ENCODE data around the gene KIF4A.

KIF4A gene

GRCh38 chrX:70432936-70433847, 143.3 kb downstream of the KIF4A start:
- Histone ChIP-seq H3K36me3 (ENCODE audit: control insufficient read depth, insufficient read depth, low read length, severe bottlenecking) (no peaks in the 10 kb centered on the region), H3K4me3 (ENCODE audit: low read length) (peak overlapping the region; percentile 85), H3K4me1 (ENCODE audit: control insufficient read depth, insufficient read depth, low read length) (no peaks in the 10 kb centered on the region), H3K9ac (ENCODE audit: low read length) (peak overlapping the region; percentile 53), H3K9me3 (ENCODE audit: control insufficient read depth, low read length) (no peaks in the 10 kb centered on the region), H3K27me3 (replicated peaks; ENCODE audit: control insufficient read depth, insufficient read depth, low read length) (peaks cover 5% of the 10 kb centered on the region)
- DNase-seq (ENCODE audit: low read depth) = no peak

GRCh38 chrX:70433848-70434351, 144.0 kb downstream of the KIF4A start:
- Histone ChIP-seq H3K4me3 (ENCODE audit: low read length) (peak overlapping the region; percentile 85), H3K36me3 (ENCODE audit: control insufficient read depth, insufficient read depth, low read length, severe bottlenecking) (no peaks in the 10 kb centered on the region), H3K9me3 (ENCODE audit: control insufficient read depth, low read length) (no peaks in the 10 kb centered on the region), H3K27me3 (replicated peaks; ENCODE audit: control insufficient read depth, insufficient read depth, low read length) (peaks cover under 1% of the 10 kb centered on the region), H3K9ac (ENCODE audit: low read length) (peak overlapping the region; percentile 53), H3K4me1 (ENCODE audit: control insufficient read depth, insufficient read depth, low read length) (no peaks in the 10 kb centered on the region)
- peak; percentile 74 for DNase-seq (ENCODE audit: low read depth)

- no peaks in the 10 kb centered on the region for H3K4me1 ChIP-seq (ENCODE audit: control insufficient read depth, insufficient read depth, low read length)
- no peaks in the 10 kb centered on the region for H3K36me3 ChIP-seq (ENCODE audit: control insufficient read depth, insufficient read depth, low read length, severe bottlenecking)
- H3K27me3 ChIP-seq (replicated peaks; ENCODE audit: control insufficient read depth, insufficient read depth, low read length) = no peaks in the 10 kb centered on the region
- H3K9ac ChIP-seq (ENCODE audit: low read length) = peak overlapping the region; percentile 71
- no peaks in the 10 kb centered on the region for H3K9me3 ChIP-seq (ENCODE audit: control insufficient read depth, low read length)
- H3K4me3 ChIP-seq (ENCODE audit: low read length) = peak overlapping the region; percentile 85
- DNase-seq (ENCODE audit: low read depth) = peak; percentile 84
Measured at GRCh38 chrX:70434352-70434866, 144.5 kb downstream of the KIF4A start.

GRCh38 chrX:70434914-70435586, 145.1 kb downstream of the KIF4A start:
- no peaks in the 10 kb centered on the region for H3K27me3 ChIP-seq (replicated peaks; ENCODE audit: control insufficient read depth, insufficient read depth, low read length)
- H3K36me3 ChIP-seq (ENCODE audit: control insufficient read depth, insufficient read depth, low read length, severe bottlenecking) = no peaks in the 10 kb centered on the region
- H3K9ac ChIP-seq (ENCODE audit: low read length) = peak overlapping the region; percentile 71
- peak overlapping the region; percentile 85 for H3K4me3 ChIP-seq (ENCODE audit: low read length)
- H3K4me1 ChIP-seq (ENCODE audit: control insufficient read depth, insufficient read depth, low read length) = no peaks in the 10 kb centered on the region
- no peak for DNase-seq (ENCODE audit: low read depth)
- no peaks in the 10 kb centered on the region for H3K9me3 ChIP-seq (ENCODE audit: control insufficient read depth, low read length)

- Histone ChIP-seq H3K27me3 (replicated peaks; ENCODE audit: control insufficient read depth, insufficient read depth, low read length) (no peaks in the 10 kb centered on the region), H3K4me1 (ENCODE audit: control insufficient read depth, insufficient read depth, low read length) (no peaks in the 10 kb centered on the region), H3K9ac (ENCODE audit: low read length) (no peak overlapping the region), H3K4me3 (ENCODE audit: low read length) (no peak overlapping the region), H3K9me3 (ENCODE audit: control insufficient read depth, low read length) (no peaks in the 10 kb centered on the region), H3K36me3 (ENCODE audit: control insufficient read depth, insufficient read depth, low read length, severe bottlenecking) (no peaks in the 10 kb centered on the region)
- no peak for DNase-seq (ENCODE audit: low read depth)
Measured at GRCh38 chrX:70436343-70436742, 146.4 kb downstream of the KIF4A start.

- H3K4me1 ChIP-seq (ENCODE audit: control insufficient read depth, insufficient read depth, low read length) = no peaks in the 10 kb centered on the region
- no peak overlapping the region for H3K4me3 ChIP-seq (ENCODE audit: low read length)
- no peaks in the 10 kb centered on the region for H3K9me3 ChIP-seq (ENCODE audit: control insufficient read depth, low read length)
- no peaks in the 10 kb centered on the region for H3K36me3 ChIP-seq (ENCODE audit: control insufficient read depth, insufficient read depth, low read length, severe bottlenecking)
- no peak overlapping the region for H3K9ac ChIP-seq (ENCODE audit: low read length)
- no peaks in the 10 kb centered on the region for H3K27me3 ChIP-seq (replicated peaks; ENCODE audit: control insufficient read depth, insufficient read depth, low read length)
- DNase-seq (ENCODE audit: low read depth) = no peak
Measured at GRCh38 chrX:70437011-70437410, 147.1 kb downstream of the KIF4A start.

- DNase-seq (ENCODE audit: low read depth) = no peak
- H3K27me3 ChIP-seq (replicated peaks; ENCODE audit: control insufficient read depth, insufficient read depth, low read length) = peaks cover 8% of the 10 kb centered on the region
- no peaks in the 10 kb centered on the region for H3K9me3 ChIP-seq (ENCODE audit: control insufficient read depth, low read length)
- no peaks in the 10 kb centered on the region for H3K4me1 ChIP-seq (ENCODE audit: control insufficient read depth, insufficient read depth, low read length)
- H3K9ac ChIP-seq (ENCODE audit: low read length) = no peak overlapping the region
- H3K36me3 ChIP-seq (ENCODE audit: control insufficient read depth, insufficient read depth, low read length, severe bottlenecking) = no peaks in the 10 kb centered on the region
- no peak overlapping the region for H3K4me3 ChIP-seq (ENCODE audit: low read length)
Measured at GRCh38 chrX:70437921-70438665, 148.2 kb downstream of the KIF4A start.

GRCh38 chrX:70439016-70439415, 149.1 kb downstream of the KIF4A start:
- DNase-seq (ENCODE audit: low read depth) = no peak

GRCh38 chrX:70442224-70442623, 152.3 kb downstream of the KIF4A start:
- Histone ChIP-seq H3K9ac (ENCODE audit: low read length) (no peak overlapping the region), H3K4me3 (ENCODE audit: low read length) (no peak overlapping the region), H3K9me3 (ENCODE audit: control insufficient read depth, low read length) (no peaks in the 10 kb centered on the region), H3K27me3 (replicated peaks; ENCODE audit: control insufficient read depth, insufficient read depth, low read length) (peaks cover 32% of the 10 kb centered on the region), H3K4me1 (ENCODE audit: control insufficient read depth, insufficient read depth, low read length) (no peaks in the 10 kb centered on the region), H3K36me3 (ENCODE audit: control insufficient read depth, insufficient read depth, low read length, severe bottlenecking) (no peaks in the 10 kb centered on the region)
- no peak for DNase-seq (ENCODE audit: low read depth)

More at GRCh38 chrX:70439016-70439415, 149.1 kb downstream of the KIF4A start:
- no peak overlapping the region for H3K4me3 ChIP-seq (ENCODE audit: low read length)
- peaks cover 15% of the 10 kb centered on the region for H3K27me3 ChIP-seq (replicated peaks; ENCODE audit: control insufficient read depth, insufficient read depth, low read length)
- no peaks in the 10 kb centered on the region for H3K9me3 ChIP-seq (ENCODE audit: control insufficient read depth, low read length)
- no peaks in the 10 kb centered on the region for H3K4me1 ChIP-seq (ENCODE audit: control insufficient read depth, insufficient read depth, low read length)
- H3K9ac ChIP-seq (ENCODE audit: low read length) = no peak overlapping the region
- H3K36me3 ChIP-seq (ENCODE audit: control insufficient read depth, insufficient read depth, low read length, severe bottlenecking) = no peaks in the 10 kb centered on the region

GRCh38 chrX:70444326-70444945, 154.5 kb downstream of the KIF4A start, which contains the start of gene DLG3:
DLG3 (plus strand) TSS chrX:70444835; CDS start chrX:70445202, 367 bp downstream.
- H3K4me1 ChIP-seq (ENCODE audit: control insufficient read depth, insufficient read depth, low read length) = no peaks in the 10 kb centered on the region
- DNase-seq (ENCODE audit: low read depth) = peak; percentile 64
- peaks cover 44% of the 10 kb centered on the region for H3K27me3 ChIP-seq (replicated peaks; ENCODE audit: control insufficient read depth, insufficient read depth, low read length)
- H3K4me3 ChIP-seq (ENCODE audit: low read length) = no peak within 1 kb of the TSS
- H3K9ac ChIP-seq (ENCODE audit: low read length) = no peak within 1 kb of the TSS
- H3K36me3 ChIP-seq (ENCODE audit: control insufficient read depth, insufficient read depth, low read length, severe bottlenecking) = no peaks in the 10 kb centered on the region
- H3K9me3 ChIP-seq (ENCODE audit: control insufficient read depth, low read length) = no peaks in the 10 kb centered on the region
